GM23248 (cell line): ENCODE measurements around the gene HIVEP3.

ENCODE experiments used
- EZH2 ChIP-seq: fragments of 200-600 bp; sonication (generic); IDR thresholded peaks from 2 replicates; pipeline ENCODE4 v1.6.1; 2018; ENCODE audit warnings: antibody characterized with exemption, mild to moderate bottlenecking; ENCODE audit not compliant: insufficient read depth, poor library complexity, severe bottlenecking
- EZH2phosphoT487 ChIP-seq: fragments of 200-600 bp; sonication (generic); IDR thresholded peaks from 2 replicates; pipeline ENCODE4 v1.6.1; 2018; ENCODE audit warnings: antibody characterized with exemption, moderate library complexity, mild to moderate bottlenecking, low read depth; ENCODE audit not compliant: insufficient read depth

- TF ChIP-seq EZH2phosphoT487 = no peak
- no peak for TF ChIP-seq EZH2
These were observed 111.3 kb downstream of the HIVEP3 start for GRCh38 chr1:41807390-41807789.
